ENCODE data around the gene SLC6A4. TPM values are rescaled to one million over a fixed set of nuclear protein-coding genes. Genes with fewer than 3 reads are reported as not detected.

The SLC6A4 gene
- total RNA-seq, 6 experiments from 2014 or later, result not detected

- Mint-ChIP-seq H3K36me3 (ENCODE audit: low read depth) (no peaks in the 10 kb centered on the region), H3K27ac (no peak overlapping the region), H3K9me3 (no peaks in the 10 kb centered on the region), H3K4me3 (no peak overlapping the region), H3K27me3 (ENCODE audit: insufficient read depth) (peaks cover 26% of the 10 kb centered on the region), H3K4me1 (ENCODE audit: low read depth) (peaks cover 7% of the 10 kb centered on the region)
- DNase-seq, result no peak
- peak; percentile 20; the same call in 1 of the 2 replicates for TF ChIP-seq CTCF (IDR thresholded peaks at IDR 0.05)
Measured at GRCh38 chr17:30212750-30213149, 22.7 kb downstream of the SLC6A4 start.

- no peak for TF ChIP-seq CTCF (IDR thresholded peaks at IDR 0.05)
- Mint-ChIP-seq H3K4me3 (no peak overlapping the region), H3K36me3 (ENCODE audit: low read depth) (no peaks in the 10 kb centered on the region), H3K4me1 (ENCODE audit: low read depth) (peaks cover 9% of the 10 kb centered on the region), H3K9me3 (no peaks in the 10 kb centered on the region), H3K27me3 (ENCODE audit: insufficient read depth) (peaks cover 19% of the 10 kb centered on the region), H3K27ac (no peak overlapping the region)
- no peak for DNase-seq
Measured at GRCh38 chr17:30211371-30211770, 24.1 kb downstream of the SLC6A4 start.

- Mint-ChIP-seq H3K27ac (no peak overlapping the region), H3K9me3 (no peaks in the 10 kb centered on the region), H3K4me1 (ENCODE audit: low read depth) (peaks cover 9% of the 10 kb centered on the region), H3K27me3 (ENCODE audit: insufficient read depth) (peaks cover 20% of the 10 kb centered on the region), H3K36me3 (ENCODE audit: low read depth) (no peaks in the 10 kb centered on the region), H3K4me3 (no peak overlapping the region)
- no peak for DNase-seq
- no peak for TF ChIP-seq CTCF (IDR thresholded peaks at IDR 0.05)
Measured at GRCh38 chr17:30210901-30211300, 24.6 kb downstream of the SLC6A4 start.

GRCh38 chr17:30210366-30210765, 25.1 kb downstream of the SLC6A4 start:
- no peaks in the 10 kb centered on the region for H3K36me3 Mint-ChIP-seq (ENCODE audit: low read depth)
- H3K27me3 Mint-ChIP-seq (ENCODE audit: insufficient read depth), result peaks cover 20% of the 10 kb centered on the region
- H3K4me3 Mint-ChIP-seq, result no peak overlapping the region
- no peak overlapping the region for H3K27ac Mint-ChIP-seq
- no peak for DNase-seq
- peaks cover 9% of the 10 kb centered on the region for H3K4me1 Mint-ChIP-seq (ENCODE audit: low read depth)
- no peaks in the 10 kb centered on the region for H3K9me3 Mint-ChIP-seq
- no peak for TF ChIP-seq CTCF (IDR thresholded peaks at IDR 0.05)

- TF ChIP-seq CTCF (IDR thresholded peaks at IDR 0.05), result no peak
- H3K27me3 Mint-ChIP-seq (ENCODE audit: insufficient read depth), result peaks cover 20% of the 10 kb centered on the region
- H3K36me3 Mint-ChIP-seq (ENCODE audit: low read depth), result no peaks in the 10 kb centered on the region
- H3K4me3 Mint-ChIP-seq, result no peak overlapping the region
- no peak for DNase-seq
- H3K4me1 Mint-ChIP-seq (ENCODE audit: low read depth), result peaks cover 9% of the 10 kb centered on the region
- H3K27ac Mint-ChIP-seq, result no peak overlapping the region
- no peaks in the 10 kb centered on the region for H3K9me3 Mint-ChIP-seq
Measured at GRCh38 chr17:30209930-30210329, 25.6 kb downstream of the SLC6A4 start.

- H3K27me3 Mint-ChIP-seq (ENCODE audit: insufficient read depth), result peaks cover 17% of the 10 kb centered on the region
- DNase-seq, result no peak
- no peak overlapping the region for H3K4me3 Mint-ChIP-seq
- H3K9me3 Mint-ChIP-seq, result no peaks in the 10 kb centered on the region
- no peak for TF ChIP-seq CTCF (IDR thresholded peaks at IDR 0.05)
- no peaks in the 10 kb centered on the region for H3K36me3 Mint-ChIP-seq (ENCODE audit: low read depth)
- peaks cover 9% of the 10 kb centered on the region for H3K4me1 Mint-ChIP-seq (ENCODE audit: low read depth)
- H3K27ac Mint-ChIP-seq, result no peak overlapping the region
Measured at GRCh38 chr17:30208214-30208613, 27.3 kb downstream of the SLC6A4 start.

Data from HFFc6 (cell line).